Measurements from ENCODE around the gene CCDC87. TPM values are rescaled to one million over a fixed set of nuclear protein-coding genes. Genes with fewer than 3 reads are reported as not detected.

The CCDC87 gene
- total RNA-seq, 1 donor from 2014 or later: 0.31 TPM

DNA sequence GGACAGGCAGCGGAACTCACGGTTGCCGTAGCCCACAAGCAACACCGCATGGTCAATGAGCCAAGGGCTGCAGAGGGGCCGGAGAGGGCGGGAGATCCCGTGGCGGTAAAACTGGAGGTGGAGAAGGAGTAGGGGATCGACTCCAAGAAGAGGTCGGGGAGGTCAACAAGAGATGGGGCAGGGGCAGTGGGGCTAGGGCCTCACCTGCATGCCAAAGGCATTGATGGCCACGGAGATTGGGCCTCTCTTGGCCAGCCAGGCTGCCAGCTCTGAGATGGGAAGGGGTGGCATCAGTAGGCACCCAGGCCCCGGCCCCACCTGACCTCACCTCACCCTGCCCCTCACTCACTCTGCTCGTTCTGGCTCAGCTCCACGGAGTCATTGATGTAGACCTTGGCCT, 28.3 kb downstream of the CCDC87 start:
- ChIA-PET POLR2A (no interaction called here), CTCF (no interaction called here)
- Mint-ChIP-seq H3K27ac (no peak overlapping the region), H3K36me3 (ENCODE audit: low read depth) (no peaks in the 10 kb centered on the region), H3K4me1 (peaks cover 13% of the 10 kb centered on the region), H3K27me3 (peaks cover 10% of the 10 kb centered on the region), H3K4me3 (no peak overlapping the region), H3K9me3 (no peaks in the 10 kb centered on the region)
- intact Hi-C loops (cut with micrococcal nuclease): no loop called here
- DNase-seq (no peak), ATAC-seq (ENCODE audit: low read depth) (no peak)
- TF ChIP-seq, protein P1, sequence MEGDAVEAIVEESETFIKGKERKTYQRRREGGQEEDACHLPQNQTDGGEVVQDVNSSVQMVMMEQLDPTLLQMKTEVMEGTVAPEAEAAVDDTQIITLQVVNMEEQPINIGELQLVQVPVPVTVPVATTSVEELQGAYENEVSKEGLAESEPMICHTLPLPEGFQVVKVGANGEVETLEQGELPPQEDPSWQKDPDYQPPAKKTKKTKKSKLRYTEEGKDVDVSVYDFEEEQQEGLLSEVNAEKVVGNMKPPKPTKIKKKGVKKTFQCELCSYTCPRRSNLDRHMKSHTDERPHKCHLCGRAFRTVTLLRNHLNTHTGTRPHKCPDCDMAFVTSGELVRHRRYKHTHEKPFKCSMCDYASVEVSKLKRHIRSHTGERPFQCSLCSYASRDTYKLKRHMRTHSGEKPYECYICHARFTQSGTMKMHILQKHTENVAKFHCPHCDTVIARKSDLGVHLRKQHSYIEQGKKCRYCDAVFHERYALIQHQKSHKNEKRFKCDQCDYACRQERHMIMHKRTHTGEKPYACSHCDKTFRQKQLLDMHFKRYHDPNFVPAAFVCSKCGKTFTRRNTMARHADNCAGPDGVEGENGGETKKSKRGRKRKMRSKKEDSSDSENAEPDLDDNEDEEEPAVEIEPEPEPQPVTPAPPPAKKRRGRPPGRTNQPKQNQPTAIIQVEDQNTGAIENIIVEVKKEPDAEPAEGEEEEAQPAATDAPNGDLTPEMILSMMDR (IDR thresholded peaks at IDR 0.05): no peak

- no peak for DNase-seq
- H3K36me3 Mint-ChIP-seq (ENCODE audit: low read depth): no peaks in the 10 kb centered on the region
- H3K9me3 Mint-ChIP-seq: no peaks in the 10 kb centered on the region
- peaks cover 17% of the 10 kb centered on the region for H3K4me1 Mint-ChIP-seq
- no peak for ATAC-seq (ENCODE audit: low read depth)
- no peak overlapping the region for H3K27ac Mint-ChIP-seq
- intact Hi-C loops (cut with micrococcal nuclease): no loop called here
- ChIA-PET POLR2A (no interaction called here), CTCF (no interaction called here)
- H3K27me3 Mint-ChIP-seq: peaks cover 13% of the 10 kb centered on the region
- no peak overlapping the region for H3K4me3 Mint-ChIP-seq
- TF ChIP-seq, protein P1 (IDR thresholded peaks at IDR 0.05): no peak
These were observed 29.0 kb downstream of the CCDC87 start for GRCh38 chr11:66563832-66564231.

- intact Hi-C loops (cut with micrococcal nuclease): no loop called here
- H3K27me3 Mint-ChIP-seq: peaks cover 16% of the 10 kb centered on the region
- DNase-seq (no peak), ATAC-seq (ENCODE audit: low read depth) (no peak)
- ChIA-PET CTCF (no interaction called here), POLR2A (interaction anchor here (0.5 kb wide), 1 partner anchor 96 kb away, joined by 8 read pairs; no protein-coding TSS in a partner anchor)
- no peaks in the 10 kb centered on the region for H3K9me3 Mint-ChIP-seq
- H3K4me3 Mint-ChIP-seq: no peak overlapping the region
- TF ChIP-seq, protein P1 (IDR thresholded peaks at IDR 0.05): no peak
- peaks cover 15% of the 10 kb centered on the region for H3K4me1 Mint-ChIP-seq
- no peaks in the 10 kb centered on the region for H3K36me3 Mint-ChIP-seq (ENCODE audit: low read depth)
- H3K27ac Mint-ChIP-seq: no peak overlapping the region
These were observed 29.8 kb downstream of the CCDC87 start for GRCh38 chr11:66562907-66563583.

DNA sequence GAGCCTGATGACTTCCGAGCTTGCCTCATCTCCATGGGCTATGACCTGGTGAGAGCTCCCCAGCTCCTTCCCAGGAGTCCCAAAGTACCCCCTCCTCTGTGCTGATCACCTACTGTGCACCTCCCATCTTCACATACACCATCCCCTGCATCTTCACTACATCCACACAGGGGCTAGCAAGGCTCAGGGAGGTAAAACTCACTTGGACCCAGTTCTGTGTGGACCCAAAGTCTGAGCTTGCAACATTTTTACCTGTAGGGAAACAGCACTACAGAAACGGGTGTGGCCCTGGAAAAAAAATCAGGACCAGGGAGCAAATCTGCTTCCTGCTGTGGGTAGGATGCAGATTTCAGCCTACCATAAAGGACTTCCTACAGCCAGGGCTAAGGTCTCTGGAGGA, 30.6 kb downstream of the CCDC87 start:
- H3K9me3 Mint-ChIP-seq: no peaks in the 10 kb centered on the region
- DNase-seq (no peak), ATAC-seq (ENCODE audit: low read depth) (no peak)
- ChIA-PET POLR2A (interaction anchor here (0.5 kb wide), 1 partner anchor 97 kb away, joined by 8 read pairs; no protein-coding TSS in a partner anchor), CTCF (no interaction called here)
- peaks cover 9% of the 10 kb centered on the region for H3K4me1 Mint-ChIP-seq
- peaks cover 17% of the 10 kb centered on the region for H3K27me3 Mint-ChIP-seq
- intact Hi-C loops (cut with micrococcal nuclease): no loop called here
- TF ChIP-seq, protein P1 (IDR thresholded peaks at IDR 0.05): no peak
- no peak overlapping the region for H3K27ac Mint-ChIP-seq
- H3K36me3 Mint-ChIP-seq (ENCODE audit: low read depth): no peaks in the 10 kb centered on the region
- H3K4me3 Mint-ChIP-seq: no peak overlapping the region

DNA sequence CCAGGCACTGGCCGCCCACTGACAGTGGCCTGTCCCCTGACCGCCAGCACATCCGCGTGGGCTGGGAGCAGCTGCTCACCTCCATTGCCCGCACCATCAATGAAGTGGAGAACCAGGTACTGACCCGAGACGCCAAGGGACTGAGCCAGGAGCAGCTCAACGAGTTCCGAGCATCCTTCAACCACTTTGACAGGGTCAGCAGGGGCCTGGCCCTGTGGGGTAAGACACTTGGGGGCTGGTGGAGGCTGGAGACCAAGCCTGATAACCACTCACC, 31.0 kb downstream of the CCDC87 start:
- no peak for ATAC-seq (ENCODE audit: low read depth)
- TF ChIP-seq, protein P1 (IDR thresholded peaks at IDR 0.05): no peak
- Mint-ChIP-seq H3K36me3 (ENCODE audit: low read depth) (no peaks in the 10 kb centered on the region), H3K4me3 (no peak overlapping the region), H3K27me3 (peaks cover 16% of the 10 kb centered on the region), H3K4me1 (peaks cover 7% of the 10 kb centered on the region), H3K9me3 (no peaks in the 10 kb centered on the region), H3K27ac (no peak overlapping the region)
- DNase-seq: no peak
- ChIA-PET CTCF (no interaction called here), POLR2A (no interaction called here)
- intact Hi-C loops (cut with micrococcal nuclease): no loop called here
